Keratinocyte (primary cell): Measurements from ENCODE around the gene CDK14. TPM values are rescaled to one million over a fixed set of nuclear protein-coding genes. Genes with fewer than 3 reads are reported as not detected.

Experiments used
- DNase-seq: peaks from one replicate; pipeline ENCODE4 v3.0.0-alpha.2; 2011; ENCODE audit warnings: low read depth, missing footprints, low spot score
- FAIRE-seq: peaks from 2 replicates; lab custom pipeline; 2011; peaks lifted over from hg19 to GRCh38; lab: Jason Lieb, UNC
- H2AFZ ChIP-seq: 2 replicates; pipeline ENCODE4 v1.6.0; 2012; ENCODE audit warnings: low read length, control low read depth, inconsistent platforms; ENCODE audit not compliant: control insufficient read depth
- H3K27ac ChIP-seq: 2 replicates; pipeline ENCODE4 v1.5.1; 2011; ENCODE audit warnings: low read length; ENCODE audit not compliant: control insufficient read depth, insufficient read depth
- H3K27me3 ChIP-seq: 3 replicates; pipeline ENCODE4 v1.6.0; 2011; ENCODE audit warnings: low read length; ENCODE audit not compliant: control insufficient read depth, insufficient read depth; ENCODE audit errors: extremely low read depth
- H3K36me3 ChIP-seq, 2 experiments: 2 replicates in 1 of 2; 3 replicates in 1 of 2; pipeline ENCODE4 v1.5.1; 2011; ENCODE audit warnings: low read length in 2 of 2, mild to moderate bottlenecking in 1 of 2; ENCODE audit not compliant: control insufficient read depth in 2 of 2, insufficient read depth in 2 of 2; ENCODE audit errors: extremely low read depth in 1 of 2
- H3K4me1 ChIP-seq: 3 replicates; pipeline ENCODE4 v1.5.1; 2011; ENCODE audit warnings: low read length; ENCODE audit not compliant: control insufficient read depth, insufficient read depth; ENCODE audit errors: extremely low read depth
- H3K4me2 ChIP-seq: 3 replicates; pipeline ENCODE4 v1.6.0; 2011; ENCODE audit warnings: low read depth, low read length; ENCODE audit not compliant: control insufficient read depth, insufficient read depth; ENCODE audit errors: extremely low read depth
- H3K4me3 ChIP-seq, 3 experiments: fragments of 200-600 bp in 1 of 3; sonication (generic) in 1 of 3; 2 replicates in 2 of 3; 3 replicates in 1 of 3; pipeline ENCODE4 v1.5.1; 2011 to 2016; ENCODE audit warnings: low read length in 3 of 3, mild to moderate bottlenecking in 3 of 3, control low read depth in 2 of 3, inconsistent platforms in 1 of 3, low read depth in 1 of 3, mixed read lengths in 1 of 3, mixed run types in 1 of 3, moderate library complexity in 1 of 3; ENCODE audit not compliant: control insufficient read depth in 2 of 3, insufficient read depth in 2 of 3; ENCODE audit errors: extremely low read depth in 1 of 3
- H3K79me2 ChIP-seq: 2 replicates; pipeline ENCODE4 v1.6.0; 2012; ENCODE audit warnings: low read length; ENCODE audit not compliant: control insufficient read depth, insufficient read depth
- H3K9ac ChIP-seq: 3 replicates; pipeline ENCODE4 v1.6.0; 2011; ENCODE audit warnings: low read length; ENCODE audit not compliant: control insufficient read depth, insufficient read depth; ENCODE audit errors: extremely low read depth
- H3K9me1 ChIP-seq: 3 replicates; pipeline ENCODE4 v1.6.0; 2011; ENCODE audit warnings: low read length; ENCODE audit not compliant: control insufficient read depth, insufficient read depth; ENCODE audit errors: extremely low read depth
- H3K9me3 ChIP-seq: 2 replicates; pipeline ENCODE4 v1.5.1; 2012; ENCODE audit warnings: low read depth, low read length; ENCODE audit not compliant: control insufficient read depth
- H4K20me1 ChIP-seq: 3 replicates; pipeline ENCODE4 v1.6.0; 2011; ENCODE audit warnings: low read length; ENCODE audit not compliant: control insufficient read depth, insufficient read depth; ENCODE audit errors: extremely low read depth
- CTCF ChIP-seq, 3 experiments: IDR thresholded peaks in 1 of 3; conservative IDR thresholded peaks in 1 of 3; optimal IDR thresholded peaks in 1 of 3; 2 replicates in 2 of 3; 3 replicates in 1 of 3; pipeline versions ENCODE3 to v1.5.1; 2011; ENCODE audit warnings: low read length in 3 of 3, mild to moderate bottlenecking in 3 of 3, moderate library complexity in 2 of 3, control low read depth in 1 of 3, inconsistent platforms in 1 of 3; ENCODE audit not compliant: insufficient read depth in 2 of 3; ENCODE audit errors: extremely low read depth in 1 of 3
- EZH2 ChIP-seq: IDR thresholded peaks from one replicate; pipeline ENCODE4 v1.6.1; 2012; ENCODE audit warnings: inconsistent platforms, mild to moderate bottlenecking, low read length, moderate library complexity
- dilution Hi-C: fragments of 300-500 bp; cut with MboI; formaldehyde crosslinking; loops from one replicate; pipeline ENCODE4 v1.7.0; 2020; ENCODE audit warnings: low sequenced_read_pairs; ENCODE audit not compliant: extremely low pct_ligation_motif_present
- polyA plus RNA-seq, 5 experiments: library from polyadenylated mRNA; depleted of rRNA in 3 of 5; stranded (reverse) in 3 of 5; stranded (forward) in 1 of 5; unstranded in 1 of 5; fragments of >200 nt; gene quantifications; 1 replicate in 1 of 5; 2 replicates in 3 of 5; 3 replicates in 1 of 5; pipeline versions ENCODE4 v1.2.1 to v1.2.3, GENCODE V29; 2011 to 2012; ENCODE audit warnings: missing spikeins in 2 of 5, low read depth in 1 of 5, low replicate concordance in 1 of 5

Gene CDK14
- polyA plus RNA-seq, 1 donor (not counting 4 experiments of a cell fraction or from before 2014, with no cell fraction given): 4.0 TPM

DNA sequence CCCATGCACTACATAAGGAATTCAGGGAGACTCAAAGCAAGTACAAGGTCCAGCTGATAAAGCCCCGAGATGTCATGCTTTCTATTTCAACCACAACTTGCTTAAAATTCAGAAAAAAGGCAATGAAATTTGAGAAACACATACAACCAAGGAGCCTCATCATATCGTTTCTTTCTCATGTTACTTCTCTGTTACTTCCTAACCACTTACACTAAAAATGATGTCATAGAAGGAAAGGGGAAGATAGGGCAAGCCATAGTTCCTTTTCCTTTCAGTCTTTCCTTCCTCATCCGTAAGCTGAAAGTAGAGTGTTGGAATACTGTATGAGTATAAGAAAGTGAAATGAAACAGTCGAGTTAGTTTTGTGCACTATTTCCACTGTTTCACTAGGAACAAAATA is 27.9 kb upstream of the CDK14 start:
- Histone ChIP-seq H3K4me3 (no peak overlapping the region), H4K20me1 (no peaks in the 10 kb centered on the region), H3K27ac (no peak overlapping the region), H3K36me3 (no peaks in the 10 kb centered on the region), H3K9me3 (no peaks in the 10 kb centered on the region), H3K27me3 (no peaks in the 10 kb centered on the region), H3K4me2 (no peak overlapping the region), H3K79me2 (no peaks in the 10 kb centered on the region), H3K9me1 (no peaks in the 10 kb centered on the region), H3K9ac (no peak overlapping the region), H2AFZ (no peak overlapping the region), H3K4me1 (no peaks in the 10 kb centered on the region)
- FAIRE-seq (no peak), DNase-seq (no peak)
- dilution Hi-C loops: no loop called here
- TF ChIP-seq CTCF (optimal IDR thresholded peaks at IDR 0.05 in 1 of 3, IDR thresholded peaks at IDR 0.05 in 1 of 3, conservative IDR thresholded peaks at IDR 0.05 in 1 of 3; ENCODE audit: extremely low read depth in 1 of 3, insufficient read depth in 2 of 3, low read length in 3 of 3): no peak
- no peak for TF ChIP-seq EZH2

DNA sequence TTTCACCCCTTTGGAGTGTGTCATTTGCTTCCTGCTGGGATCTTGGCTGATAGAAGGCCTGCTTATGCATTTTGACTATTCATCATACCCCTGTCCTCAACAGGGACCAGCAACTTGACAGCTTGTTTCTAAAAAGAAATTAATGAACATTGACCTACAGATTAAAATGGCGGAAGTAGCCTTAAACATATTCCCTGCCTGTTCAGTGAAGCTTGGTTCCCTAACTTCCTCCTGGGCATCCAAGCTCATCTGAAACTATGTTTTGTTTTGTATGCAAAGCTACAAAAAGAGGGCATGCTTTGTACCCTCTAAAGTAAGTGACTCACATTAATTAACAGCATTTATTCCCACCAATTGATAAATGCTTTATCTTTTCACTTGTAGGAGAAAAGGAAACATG is 26.8 kb upstream of the CDK14 start:
- dilution Hi-C loops: no loop called here
- Histone ChIP-seq H3K27ac (no peak overlapping the region), H3K4me2 (no peak overlapping the region), H3K9me1 (no peaks in the 10 kb centered on the region), H3K9ac (no peak overlapping the region), H3K36me3 (no peaks in the 10 kb centered on the region), H3K79me2 (no peaks in the 10 kb centered on the region), H3K27me3 (no peaks in the 10 kb centered on the region), H4K20me1 (no peaks in the 10 kb centered on the region), H3K9me3 (no peaks in the 10 kb centered on the region), H2AFZ (no peak overlapping the region), H3K4me1 (no peaks in the 10 kb centered on the region), H3K4me3 (no peak overlapping the region)
- FAIRE-seq (no peak), DNase-seq (no peak)
- TF ChIP-seq CTCF (optimal IDR thresholded peaks at IDR 0.05 in 1 of 3, IDR thresholded peaks at IDR 0.05 in 1 of 3, conservative IDR thresholded peaks at IDR 0.05 in 1 of 3; ENCODE audit: extremely low read depth in 1 of 3, insufficient read depth in 2 of 3, low read length in 3 of 3) (no peak), EZH2 (no peak)
